ENCODE measurements around the gene VPS8. TPM values are rescaled to one million over a fixed set of nuclear protein-coding genes. Genes with fewer than 3 reads are reported as not detected.

Gene VPS8
- total RNA-seq, 1 experiment from 2014 or later: 33.8 TPM

DNA sequence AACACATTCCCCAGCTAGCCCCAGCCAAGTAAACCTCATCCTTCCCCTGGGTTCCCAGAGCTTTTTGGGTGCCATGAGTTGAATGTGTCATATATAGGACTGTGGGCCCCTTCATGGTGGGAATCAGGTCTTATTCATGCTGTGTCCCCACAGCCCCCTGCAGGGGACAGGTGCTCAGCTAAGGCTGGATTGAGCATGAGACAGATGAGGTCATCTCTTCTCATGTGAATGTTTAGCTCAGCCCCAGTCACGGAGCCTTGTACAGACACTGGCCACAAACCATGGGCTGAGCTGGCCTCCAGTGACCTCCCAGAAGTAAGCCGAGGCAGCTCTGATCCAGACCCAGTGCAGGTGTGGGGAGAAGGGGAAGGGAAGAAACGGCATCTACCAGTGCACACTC, 270.2 kb downstream of the VPS8 start:
- H3K36me3 Mint-ChIP-seq (ENCODE audit: insufficient read depth, unreplicated experiment): no peaks in the 10 kb centered on the region
- TF ChIP-seq, protein P1, sequence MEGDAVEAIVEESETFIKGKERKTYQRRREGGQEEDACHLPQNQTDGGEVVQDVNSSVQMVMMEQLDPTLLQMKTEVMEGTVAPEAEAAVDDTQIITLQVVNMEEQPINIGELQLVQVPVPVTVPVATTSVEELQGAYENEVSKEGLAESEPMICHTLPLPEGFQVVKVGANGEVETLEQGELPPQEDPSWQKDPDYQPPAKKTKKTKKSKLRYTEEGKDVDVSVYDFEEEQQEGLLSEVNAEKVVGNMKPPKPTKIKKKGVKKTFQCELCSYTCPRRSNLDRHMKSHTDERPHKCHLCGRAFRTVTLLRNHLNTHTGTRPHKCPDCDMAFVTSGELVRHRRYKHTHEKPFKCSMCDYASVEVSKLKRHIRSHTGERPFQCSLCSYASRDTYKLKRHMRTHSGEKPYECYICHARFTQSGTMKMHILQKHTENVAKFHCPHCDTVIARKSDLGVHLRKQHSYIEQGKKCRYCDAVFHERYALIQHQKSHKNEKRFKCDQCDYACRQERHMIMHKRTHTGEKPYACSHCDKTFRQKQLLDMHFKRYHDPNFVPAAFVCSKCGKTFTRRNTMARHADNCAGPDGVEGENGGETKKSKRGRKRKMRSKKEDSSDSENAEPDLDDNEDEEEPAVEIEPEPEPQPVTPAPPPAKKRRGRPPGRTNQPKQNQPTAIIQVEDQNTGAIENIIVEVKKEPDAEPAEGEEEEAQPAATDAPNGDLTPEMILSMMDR (IDR thresholded peaks at IDR 0.05; ENCODE audit: unreplicated experiment): no peak
- DNase-seq (ENCODE audit: unreplicated experiment): no peak
- H3K9me3 Mint-ChIP-seq (ENCODE audit: unreplicated experiment): no peaks in the 10 kb centered on the region
- no TSS peak for BruUV-seq (replicated peaks)
- H3K4me3 Mint-ChIP-seq (ENCODE audit: unreplicated experiment): no peak overlapping the region
- H3K27ac Mint-ChIP-seq (ENCODE audit: low read depth, unreplicated experiment): no peak overlapping the region
- intact Hi-C loops (cut with micrococcal nuclease): loop anchor here (10.0 kb wide), 1 partner anchor 133 kb away; no protein-coding TSS in a partner anchor
- no peaks in the 10 kb centered on the region for H3K4me1 Mint-ChIP-seq (ENCODE audit: insufficient read depth, unreplicated experiment)
- H3K27me3 Mint-ChIP-seq (ENCODE audit: insufficient read depth, unreplicated experiment): peaks cover 23% of the 10 kb centered on the region
- CTCF ChIA-PET: no interaction called here
- POLR2A ChIA-PET: no interaction called here

GRCh38 chr3:185082829-185083228, 270.9 kb downstream of the VPS8 start:
- Mint-ChIP-seq H3K9me3 (ENCODE audit: unreplicated experiment) (no peaks in the 10 kb centered on the region), H3K27ac (ENCODE audit: low read depth, unreplicated experiment) (no peak overlapping the region), H3K36me3 (ENCODE audit: insufficient read depth, unreplicated experiment) (no peaks in the 10 kb centered on the region), H3K27me3 (ENCODE audit: insufficient read depth, unreplicated experiment) (peaks cover 23% of the 10 kb centered on the region), H3K4me3 (ENCODE audit: unreplicated experiment) (no peak overlapping the region), H3K4me1 (ENCODE audit: insufficient read depth, unreplicated experiment) (no peaks in the 10 kb centered on the region)
- DNase-seq (ENCODE audit: unreplicated experiment): no peak
- ChIA-PET POLR2A (no interaction called here), CTCF (no interaction called here)
- intact Hi-C loops (cut with micrococcal nuclease): loop anchor here (10.0 kb wide), 1 partner anchor 132 kb away; no protein-coding TSS in a partner anchor
- TF ChIP-seq, protein P1 (IDR thresholded peaks at IDR 0.05; ENCODE audit: unreplicated experiment): no peak
- BruUV-seq (replicated peaks): no TSS peak

DNA sequence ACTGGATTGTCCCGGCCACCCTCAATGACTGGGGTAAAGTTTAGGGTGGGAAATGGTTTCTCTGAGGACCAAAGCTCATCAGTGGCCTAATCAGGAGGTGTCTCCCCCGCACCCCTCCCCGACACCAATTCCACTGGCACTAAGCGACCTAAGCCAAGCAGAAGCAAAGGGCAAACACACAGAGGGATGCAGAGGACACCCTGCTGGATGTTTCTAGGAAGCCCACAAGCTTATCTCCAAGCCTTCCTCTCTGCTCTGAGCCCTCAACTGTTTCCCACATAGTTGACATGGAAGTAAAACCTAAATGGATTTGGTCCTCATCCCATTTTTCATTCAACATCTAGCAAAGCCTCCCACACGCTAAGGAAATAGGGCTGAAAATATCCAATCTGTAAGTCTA, 272.4 kb downstream of the VPS8 start:
- H3K27me3 Mint-ChIP-seq (ENCODE audit: insufficient read depth, unreplicated experiment): peaks cover 23% of the 10 kb centered on the region
- H3K9me3 Mint-ChIP-seq (ENCODE audit: unreplicated experiment): no peaks in the 10 kb centered on the region
- H3K36me3 Mint-ChIP-seq (ENCODE audit: insufficient read depth, unreplicated experiment): no peaks in the 10 kb centered on the region
- POLR2A ChIA-PET: no interaction called here
- H3K27ac Mint-ChIP-seq (ENCODE audit: low read depth, unreplicated experiment): no peak overlapping the region
- DNase-seq (ENCODE audit: unreplicated experiment): no peak
- CTCF ChIA-PET: no interaction called here
- intact Hi-C loops (cut with micrococcal nuclease): loop anchor here (10.0 kb wide), 1 partner anchor 130 kb away; no protein-coding TSS in a partner anchor
- no peaks in the 10 kb centered on the region for H3K4me1 Mint-ChIP-seq (ENCODE audit: insufficient read depth, unreplicated experiment)
- TF ChIP-seq, protein P1 (IDR thresholded peaks at IDR 0.05; ENCODE audit: unreplicated experiment): no peak
- BruUV-seq (replicated peaks): no TSS peak
- no peak overlapping the region for H3K4me3 Mint-ChIP-seq (ENCODE audit: unreplicated experiment)

GRCh38 chr3:185084901-185085300, 272.9 kb downstream of the VPS8 start:
- DNase-seq (ENCODE audit: unreplicated experiment): no peak
- BruUV-seq (replicated peaks): no TSS peak
- intact Hi-C loops (cut with micrococcal nuclease): loop anchor here (10.0 kb wide), 1 partner anchor 130 kb away; no protein-coding TSS in a partner anchor
- no peaks in the 10 kb centered on the region for H3K9me3 Mint-ChIP-seq (ENCODE audit: unreplicated experiment)
- TF ChIP-seq, protein P1 (IDR thresholded peaks at IDR 0.05; ENCODE audit: unreplicated experiment): no peak
- ChIA-PET POLR2A (interaction anchor here (0.6 kb wide), 1 partner anchor 145 kb away, joined by 3 read pairs; no protein-coding TSS in a partner anchor), CTCF (no interaction called here)
- H3K27me3 Mint-ChIP-seq (ENCODE audit: insufficient read depth, unreplicated experiment): peaks cover 23% of the 10 kb centered on the region
- H3K27ac Mint-ChIP-seq (ENCODE audit: low read depth, unreplicated experiment): no peak overlapping the region
- H3K4me3 Mint-ChIP-seq (ENCODE audit: unreplicated experiment): no peak overlapping the region
- H3K36me3 Mint-ChIP-seq (ENCODE audit: insufficient read depth, unreplicated experiment): no peaks in the 10 kb centered on the region
- H3K4me1 Mint-ChIP-seq (ENCODE audit: insufficient read depth, unreplicated experiment): no peaks in the 10 kb centered on the region
